GM19099 (cell line): ENCODE results near the gene NRTN.

Experiments used
- POLR2A ChIP-seq: IDR thresholded peaks from 3 replicates; pipeline ENCODE4 v1.6.1; 2011; ENCODE audit warnings: low read depth; ENCODE audit not compliant: insufficient read length; ENCODE audit errors: extremely low read depth

Gene NRTN

GRCh38 chr19:5838353-5839064 lies 33.6 kb downstream of the NRTN start:
- TF ChIP-seq POLR2A: no peak

- no peak for TF ChIP-seq POLR2A
These were observed 34.5 kb downstream of the NRTN start, which contains the start of gene FUT6 for GRCh38 chr19:5839065-5840017. FUT6 (minus strand) TSS chr19:5839702; CDS start chr19:5832567, 7,135 bp downstream.

GRCh38 chr19:5843295-5843927 lies 38.5 kb downstream of the NRTN start:
- no peak for TF ChIP-seq POLR2A

GRCh38 chr19:5844456-5845433 lies 39.9 kb downstream of the NRTN start:
- no peak for TF ChIP-seq POLR2A

- no peak for TF ChIP-seq POLR2A
These were observed 45.3 kb downstream of the NRTN start for GRCh38 chr19:5850189-5850588.

GRCh38 chr19:5850743-5851293 lies 46.0 kb downstream of the NRTN start:
- TF ChIP-seq POLR2A: no peak

- TF ChIP-seq POLR2A: no peak
These were observed 46.4 kb downstream of the NRTN start, which contains the start of gene FUT3 for GRCh38 chr19:5851302-5851701. FUT3 (minus strand) TSS chr19:5851449.

GRCh38 chr19:5857203-5858081 lies 52.6 kb downstream of the NRTN start:
- no peak for TF ChIP-seq POLR2A

GRCh38 chr19:5863030-5863665 lies 58.3 kb downstream of the NRTN start:
- TF ChIP-seq POLR2A: no peak

GRCh38 chr19:5864013-5864720 lies 59.3 kb downstream of the NRTN start:
- no peak for TF ChIP-seq POLR2A

- no peak for TF ChIP-seq POLR2A
These were observed 60.0 kb downstream of the NRTN start for GRCh38 chr19:5864725-5865486.
